ENCODE measurements around the gene HUWE1. TPM values are rescaled to one million over a fixed set of nuclear protein-coding genes. Genes with fewer than 3 reads are reported as not detected.
"Not testable (repeated sequence)": the region's sequence is repeated elsewhere in the genome, so short reads cannot be mapped to it uniquely, and the experiment has no call there.

Gene HUWE1
- total RNA-seq, 4 donors from 2014 or later = 65.1 to 104 (median 84.7) TPM

GRCh38 chrX:53526999-53527398, 159.5 kb downstream of the HUWE1 start:
- no peaks in the 10 kb centered on the region for H3K4me1 ChIP-seq
- TF ChIP-seq POLR2A (IDR thresholded peaks at IDR 0.05) (no peak), CTCF (IDR thresholded peaks at IDR 0.05) (no peak), EP300 (IDR thresholded peaks at IDR 0.05; ENCODE audit: low read depth) (no peak), POLR2AphosphoS5 (IDR thresholded peaks at IDR 0.05) (no peak)
- no peak overlapping the region for H3K4me3 ChIP-seq
- H3K36me3 ChIP-seq = no peaks in the 10 kb centered on the region
- H3K9me3 ChIP-seq = no peaks in the 10 kb centered on the region
- intact Hi-C loops (cut with DNase I; ENCODE audit: low total_unique reads) (no loop called here), in situ Hi-C loops (cut with MboI; ENCODE audit: low pct_ligation_motif_present in 1 of 4, low pct_unique_long_range_greater_than_20kb in 1 of 4, low sequenced_read_pairs in 3 of 4) (no loop called here)
- no peak for DNase-seq
- H3K27ac ChIP-seq = no peak overlapping the region
- H3K27me3 ChIP-seq = no peaks in the 10 kb centered on the region

GRCh38 chrX:53511322-53511721, 175.2 kb downstream of the HUWE1 start:
- 88% methylated on average over 2 of the region's 2 CpGs; no CpG with 5 or more reads in 1 of the 2 donors for WGBS, 2 donors (ENCODE audit: low coverage in 1 of 2)
- Histone ChIP-seq H3K36me3 (no peaks in the 10 kb centered on the region), H3K9me3 (no peaks in the 10 kb centered on the region), H3K4me1 (no peaks in the 10 kb centered on the region), H3K27ac (no peak overlapping the region), H3K27me3 (no peaks in the 10 kb centered on the region), H3K4me3 (no peak overlapping the region)
- TF ChIP-seq EP300 (IDR thresholded peaks at IDR 0.05; ENCODE audit: low read depth) = no peak
- TF ChIP-seq POLR2AphosphoS5 (IDR thresholded peaks at IDR 0.05) = no peak
- TF ChIP-seq CTCF (IDR thresholded peaks at IDR 0.05) = no peak
- TF ChIP-seq POLR2A (IDR thresholded peaks at IDR 0.05) = no peak
- intact Hi-C loops (cut with DNase I; ENCODE audit: low total_unique reads) (no loop called here), in situ Hi-C loops (cut with MboI; ENCODE audit: low pct_ligation_motif_present in 1 of 4, low pct_unique_long_range_greater_than_20kb in 1 of 4, low sequenced_read_pairs in 3 of 4) (no loop called here)
- no peak for DNase-seq

- H3K4me1 ChIP-seq; in situ Hi-C loops (cut with MboI; ENCODE audit: low pct_ligation_motif_present in 1 of 4, low pct_unique_long_range_greater_than_20kb in 1 of 4, low sequenced_read_pairs in 3 of 4); H3K9me3 ChIP-seq; intact Hi-C loops (cut with DNase I; ENCODE audit: low total_unique reads); H3K4me3 ChIP-seq; H3K27me3 ChIP-seq; H3K36me3 ChIP-seq; DNase-seq; H3K27ac ChIP-seq: not testable (repeated sequence)
- 97% methylated on average over 15 of the region's 28 CpGs; no CpG with 5 or more reads in 1 of the 2 donors for WGBS, 2 donors (ENCODE audit: low coverage in 1 of 2)
Observed at GRCh38 chrX:53504035-53504434, 182.5 kb downstream of the HUWE1 start.

GRCh38 chrX:53494436-53494835, 192.1 kb downstream of the HUWE1 start:
- no peaks in the 10 kb centered on the region for H3K9me3 ChIP-seq
- H3K36me3 ChIP-seq = no peaks in the 10 kb centered on the region
- H3K4me1 ChIP-seq = no peaks in the 10 kb centered on the region
- in situ Hi-C loops (cut with MboI; ENCODE audit: low pct_ligation_motif_present in 1 of 4, low pct_unique_long_range_greater_than_20kb in 1 of 4, low sequenced_read_pairs in 3 of 4) = loop anchor here in 1 of 4 donors (25.0 kb wide), 1 partner anchor 182 kb away; no protein-coding TSS in a partner anchor
- intact Hi-C loops (cut with DNase I; ENCODE audit: low total_unique reads) = no loop called here
- no peak for DNase-seq
- TF ChIP-seq CTCF (IDR thresholded peaks at IDR 0.05) = no peak
- no peaks in the 10 kb centered on the region for H3K27me3 ChIP-seq
- H3K4me3 ChIP-seq = no peak overlapping the region
- H3K27ac ChIP-seq = no peak overlapping the region

- in situ Hi-C loops (cut with MboI; ENCODE audit: low pct_ligation_motif_present in 1 of 4, low pct_unique_long_range_greater_than_20kb in 1 of 4, low sequenced_read_pairs in 3 of 4) = loop anchor here in 1 of 4 donors (25.0 kb wide), 1 partner anchor 174 kb away; no protein-coding TSS in a partner anchor
Observed at GRCh38 chrX:53486285-53486684, 200.2 kb downstream of the HUWE1 start.

More at GRCh38 chrX:53486285-53486684, 200.2 kb downstream of the HUWE1 start:
- TF ChIP-seq POLR2AphosphoS5 (IDR thresholded peaks at IDR 0.05) (no peak), POLR2A (IDR thresholded peaks at IDR 0.05) (no peak), EP300 (IDR thresholded peaks at IDR 0.05; ENCODE audit: low read depth) (no peak)
- Histone ChIP-seq H3K36me3 (no peaks in the 10 kb centered on the region), H3K4me1 (no peaks in the 10 kb centered on the region), H3K27ac (no peak overlapping the region), H3K4me3 (no peak overlapping the region), H3K27me3 (no peaks in the 10 kb centered on the region), H3K9me3 (no peaks in the 10 kb centered on the region)
- no peak for DNase-seq
- intact Hi-C loops (cut with DNase I; ENCODE audit: low total_unique reads) = no loop called here

Data from transverse colon (tissue), 4 donors.